Kidney capillary endothelial cell (primary cell): Measurements from ENCODE around the gene CWC27.

Experiments used
- DNase-seq: peaks from one replicate; pipeline ENCODE4 v3.0.0-alpha.2; 2018; ENCODE audit warnings: low spot score

The CWC27 gene

DNA sequence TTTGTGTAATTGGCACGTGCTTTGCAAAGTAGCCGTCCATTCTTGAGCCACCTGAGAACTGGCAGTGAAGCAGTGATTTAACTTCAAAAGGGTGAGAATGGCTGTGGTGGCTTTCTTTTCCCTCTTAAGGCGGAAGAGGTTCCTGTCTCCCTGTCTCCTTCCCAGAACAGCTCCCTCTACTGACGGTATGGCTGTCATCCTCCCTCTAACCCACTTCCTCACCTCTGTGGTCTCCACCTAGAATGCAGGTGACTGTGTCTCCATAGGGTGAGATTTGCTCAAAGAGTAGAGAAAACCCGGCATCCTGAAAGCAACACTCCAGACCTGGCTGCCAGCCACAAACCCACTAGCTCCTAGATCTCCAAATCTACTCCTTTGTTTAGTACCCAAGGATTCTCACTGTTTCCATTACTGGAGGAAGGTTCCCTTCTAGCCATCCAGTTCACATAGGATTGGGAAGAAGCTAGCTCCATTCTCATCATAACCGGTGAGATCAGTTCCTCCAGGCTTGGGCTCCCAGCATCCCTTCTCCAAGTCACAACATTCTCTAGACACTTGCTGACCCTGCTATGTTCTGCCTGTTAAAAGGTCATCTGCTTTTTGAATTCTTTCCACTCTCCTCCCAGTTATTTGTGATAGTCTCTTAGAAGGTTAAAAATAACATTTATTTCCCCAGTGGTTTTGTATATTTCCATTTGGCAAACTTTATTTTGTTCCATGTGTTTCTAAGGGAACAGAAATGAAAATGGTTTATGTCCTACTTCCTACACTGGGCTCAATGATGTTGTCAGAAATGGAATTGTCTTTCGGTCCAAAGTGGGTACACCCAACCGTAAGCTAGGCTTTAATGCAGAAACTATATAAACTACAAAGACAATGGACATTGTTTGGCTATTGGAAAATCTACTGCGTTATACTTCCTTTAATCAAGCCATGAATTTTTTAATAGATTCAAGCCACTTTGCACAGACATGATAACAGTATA lies 269.4 kb downstream of the CWC27 start:
- DNase-seq, result no peak

- DNase-seq, result peak; percentile 86
Measured at GRCh38 chr5:65041296-65042158, 272.8 kb downstream of the CWC27 start.

DNA sequence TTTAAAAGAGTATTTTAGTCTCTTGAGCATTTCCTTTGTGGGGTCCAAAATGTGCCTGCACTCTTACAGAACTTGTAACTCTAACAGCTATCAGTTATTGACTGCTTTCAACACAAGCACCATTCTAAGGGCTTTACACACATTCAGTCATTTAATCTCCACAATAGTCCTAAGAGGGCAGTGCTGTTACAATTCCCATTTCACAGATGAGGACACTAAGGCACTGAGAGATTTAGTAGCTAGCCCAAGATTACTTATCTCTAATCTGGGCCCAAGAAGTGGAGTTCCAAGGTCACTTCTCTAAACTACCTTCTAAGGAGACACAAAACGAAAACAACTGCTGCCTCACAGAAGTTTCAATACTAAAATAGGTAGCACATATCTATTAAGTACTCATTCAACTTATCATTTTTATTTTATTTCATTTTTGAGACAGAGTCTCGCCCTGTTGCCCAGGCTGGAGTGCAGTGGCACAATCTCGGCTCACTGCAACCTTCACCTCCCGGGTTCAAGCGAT lies 275.2 kb downstream of the CWC27 start:
- no peak for DNase-seq

DNA sequence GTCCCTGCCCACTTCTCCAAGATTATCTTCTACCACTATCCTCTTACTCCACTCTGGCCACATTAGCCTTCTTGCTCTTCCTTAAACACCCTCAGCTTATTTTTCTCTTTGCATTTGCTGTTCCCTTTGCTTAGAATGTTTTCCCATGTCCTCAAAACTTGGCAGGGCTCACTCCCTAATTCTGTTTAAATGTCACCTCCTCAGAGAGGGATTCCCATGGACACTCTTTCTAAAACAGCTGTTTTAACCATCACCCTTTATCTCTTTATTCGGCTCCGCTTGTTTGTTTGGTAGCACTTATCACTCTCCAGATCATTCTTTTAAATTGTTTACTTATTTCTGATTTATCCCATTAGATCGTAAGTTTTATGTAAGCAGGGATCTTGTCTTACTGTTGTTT lies 278.5 kb downstream of the CWC27 start:
- no peak for DNase-seq

DNA sequence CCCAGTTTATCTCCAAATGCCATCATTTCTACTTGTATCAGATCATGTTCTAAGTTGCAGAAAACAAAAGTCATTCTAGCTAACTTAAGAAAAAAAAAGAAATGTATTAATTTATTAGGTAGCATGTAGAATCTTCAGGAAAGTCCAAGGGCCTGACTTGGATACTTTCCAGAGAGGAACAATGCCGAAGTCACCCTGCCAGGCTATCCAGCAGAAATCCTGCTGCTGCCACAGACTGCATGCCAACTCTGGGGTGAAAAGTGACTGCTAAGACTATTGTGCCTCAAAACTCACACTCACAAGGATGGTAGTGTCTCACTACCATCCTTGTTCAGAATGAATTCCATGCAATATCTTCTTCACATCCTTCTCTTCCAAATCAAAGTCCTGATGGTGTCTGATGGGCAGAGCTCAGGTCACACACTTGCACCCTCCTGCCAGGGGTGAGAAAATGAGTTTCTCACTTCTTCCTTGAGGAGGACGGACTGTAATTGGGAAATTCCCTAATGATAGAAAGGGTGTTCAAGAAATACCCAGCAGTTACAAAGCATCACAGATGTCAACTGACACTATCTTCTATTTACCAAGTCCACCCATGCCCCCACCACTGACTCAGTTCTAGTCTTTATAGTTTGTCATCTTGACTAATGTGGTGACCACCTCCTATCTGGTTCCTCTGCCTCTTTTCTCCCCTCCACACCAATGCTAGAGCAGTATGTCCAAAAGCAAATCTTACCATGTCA lies 279.4 kb downstream of the CWC27 start:
- DNase-seq, result no peak

- DNase-seq, result no peak
Measured at GRCh38 chr5:65050140-65050539, 281.4 kb downstream of the CWC27 start.

DNA sequence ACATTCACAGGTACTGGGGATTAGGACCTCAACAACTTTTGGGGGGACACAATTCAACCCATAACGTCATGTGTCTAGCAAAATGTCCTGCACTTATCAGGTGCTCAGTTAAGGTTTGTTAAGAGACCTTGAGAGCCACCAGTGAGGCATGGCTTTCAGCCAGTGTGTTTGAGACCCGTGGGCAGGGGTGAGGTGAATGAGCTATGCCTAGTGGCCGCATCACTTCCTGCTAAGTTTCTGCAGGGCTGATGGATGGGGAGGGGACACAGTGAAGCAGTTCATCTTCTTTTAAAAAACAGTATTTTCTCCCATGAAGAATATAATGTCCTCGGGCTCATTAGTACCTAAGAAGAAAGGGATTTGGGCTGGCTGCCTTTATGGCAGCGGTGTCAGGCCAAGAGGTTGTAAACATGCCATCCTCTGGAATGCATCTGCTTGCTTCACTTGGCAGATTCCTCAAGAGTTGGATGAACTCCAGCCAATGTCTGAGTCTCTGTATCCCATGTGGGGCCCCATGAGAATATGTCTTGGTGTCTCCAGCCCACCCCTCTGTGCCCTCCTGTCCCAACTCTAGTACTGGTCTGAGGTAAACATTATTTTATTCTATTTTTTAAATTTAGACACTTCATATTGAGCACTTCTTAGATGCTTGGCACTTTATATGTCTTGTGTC lies 282.2 kb downstream of the CWC27 start:
- DNase-seq, result no peak

- DNase-seq, result no peak
Measured at GRCh38 chr5:65055938-65056337, 287.2 kb downstream of the CWC27 start.

DNA sequence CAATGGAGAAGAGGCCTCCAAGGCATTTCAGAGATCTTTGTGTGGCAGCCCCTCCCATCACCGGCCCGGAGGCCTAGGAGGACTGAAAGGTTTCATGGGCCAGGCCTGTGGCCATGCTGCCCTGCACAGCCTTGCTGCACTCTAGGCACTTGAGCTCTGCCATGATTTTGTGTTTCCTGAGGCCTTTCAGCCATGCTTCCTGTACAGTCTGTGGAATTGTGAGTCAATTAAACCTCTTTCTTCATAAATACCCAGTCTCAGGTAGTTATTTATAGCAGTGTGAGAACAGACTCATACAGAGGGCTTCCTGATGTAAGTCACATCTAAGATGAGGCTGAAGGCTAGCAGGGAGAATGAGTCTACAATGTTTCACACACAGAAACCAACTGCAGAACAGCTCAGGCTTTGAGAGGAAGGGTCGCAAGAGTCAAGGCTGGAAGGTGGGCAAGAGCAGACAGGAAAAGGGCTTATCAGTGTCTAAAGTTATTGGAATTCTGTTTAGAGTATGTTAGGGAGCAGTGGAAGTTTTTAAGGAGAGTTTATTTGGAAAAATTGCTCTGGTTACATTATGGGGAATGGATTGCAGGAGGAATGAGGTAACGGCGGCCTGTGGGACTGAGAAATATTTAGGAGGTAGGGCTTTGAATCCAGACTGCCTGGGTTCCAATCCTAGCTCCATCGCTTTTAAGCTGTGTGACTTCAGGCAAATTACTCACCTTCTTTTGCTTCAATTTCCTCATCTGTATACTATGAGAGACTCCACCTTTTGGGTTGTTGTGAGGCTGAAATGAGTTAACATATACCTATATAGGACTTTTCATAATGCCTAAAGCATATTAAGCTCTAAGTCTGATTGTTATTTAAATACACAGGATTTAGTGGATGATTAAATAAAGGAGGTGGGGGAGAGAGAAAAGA lies 291.2 kb downstream of the CWC27 start:
- DNase-seq, result peak; percentile 87

- DNase-seq, result no peak
Measured at GRCh38 chr5:65061250-65061973, 292.7 kb downstream of the CWC27 start.

GRCh38 chr5:65061974-65062353 lies 293.2 kb downstream of the CWC27 start:
- DNase-seq, result no peak

DNA sequence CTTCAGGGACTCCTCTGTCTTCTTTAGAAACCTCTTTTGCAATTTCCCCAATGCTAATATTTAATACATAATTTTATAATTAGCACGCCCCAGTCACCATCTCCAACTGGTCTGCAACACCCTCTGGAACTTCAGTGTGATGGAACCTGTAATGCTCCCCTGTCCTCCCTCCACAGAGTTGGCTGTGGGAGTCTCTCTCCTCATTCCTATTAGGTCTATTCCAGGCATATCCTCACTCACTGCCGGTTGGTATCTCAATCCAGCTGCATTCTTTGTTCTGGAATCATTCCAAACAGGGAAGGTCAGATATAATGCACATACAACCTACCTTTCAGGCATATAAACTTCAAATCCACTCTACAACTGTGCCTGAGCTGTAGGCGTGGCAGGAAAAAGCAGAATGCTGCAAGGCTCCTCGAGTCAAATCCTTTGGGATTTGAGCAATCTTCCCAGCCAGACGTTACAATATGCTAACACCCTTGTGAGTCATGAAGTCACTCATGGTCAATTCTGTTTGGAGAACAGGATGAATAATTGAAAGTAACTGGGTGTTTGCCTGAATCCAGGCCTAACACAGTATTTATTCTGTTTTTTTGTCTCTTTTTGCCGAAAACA lies 293.8 kb downstream of the CWC27 start:
- DNase-seq, result peak; percentile 89

DNA sequence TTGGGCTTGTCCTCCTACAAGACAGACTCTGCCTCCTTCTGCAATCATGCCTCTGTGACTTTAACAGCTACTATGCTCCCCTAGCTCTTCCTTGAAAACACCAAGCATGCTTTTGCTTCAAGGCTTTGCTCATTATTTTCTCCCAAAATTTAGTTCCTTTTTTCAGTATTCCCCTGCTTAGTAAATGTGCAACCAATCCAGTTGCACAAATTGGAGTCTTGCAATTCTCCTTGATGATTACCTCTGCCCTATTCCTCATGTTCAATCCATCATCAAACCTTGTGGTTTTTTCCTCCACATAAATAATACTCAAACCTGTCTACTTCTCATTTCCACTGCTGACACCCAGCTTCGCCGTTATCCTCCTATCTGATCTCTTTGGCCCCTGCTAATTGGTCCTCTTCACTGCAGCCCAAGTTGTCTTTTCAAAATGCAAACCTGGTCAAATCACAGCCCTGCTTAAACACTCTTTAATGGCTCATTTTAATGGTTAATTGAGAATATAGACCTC lies 296.3 kb downstream of the CWC27 start:
- DNase-seq, result no peak

DNA sequence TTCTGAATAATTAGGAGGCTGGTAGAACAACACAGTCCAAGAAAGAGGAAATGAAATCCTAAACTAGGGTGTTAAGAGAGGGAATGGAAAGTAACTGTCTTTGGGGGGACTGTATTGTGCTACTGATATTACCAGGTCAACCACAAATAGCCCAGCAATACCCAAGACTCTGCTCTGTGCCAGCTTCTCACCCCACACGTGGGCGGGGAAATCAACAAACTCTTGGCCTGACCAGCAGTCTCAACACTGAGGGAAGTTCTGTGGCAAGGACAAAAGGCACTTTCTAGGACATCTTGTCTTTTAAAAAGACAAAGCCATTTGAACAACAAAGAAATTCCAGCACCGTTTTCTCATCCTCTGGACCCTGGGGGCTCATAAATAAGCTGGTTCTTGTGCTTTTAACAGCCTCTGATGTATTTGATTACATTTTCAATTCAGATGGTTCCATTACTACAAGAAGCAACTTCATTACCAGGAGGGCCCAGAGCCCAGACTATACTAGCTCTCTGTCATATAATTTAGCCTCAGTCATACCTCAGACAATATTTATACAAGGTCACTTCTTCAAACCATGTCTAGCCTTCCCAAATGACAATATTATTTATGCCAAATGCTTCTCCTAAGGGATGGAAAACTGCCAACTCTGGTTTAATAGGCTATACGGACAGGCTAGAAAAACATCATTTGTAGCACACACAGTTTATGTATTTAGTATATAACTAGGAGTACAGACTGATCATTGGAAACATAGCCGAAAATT lies 297.8 kb downstream of the CWC27 start:
- no peak for DNase-seq

GRCh38 chr5:65067147-65067506 lies 298.4 kb downstream of the CWC27 start:
- no peak for DNase-seq
